ENCODE data around the gene SIX3. TPM values are rescaled to one million over a fixed set of nuclear protein-coding genes. Genes with fewer than 3 reads are reported as not detected.
A peak's percentile ranks its signal among the peaks of the same experiment; 100 is the strongest.

SIX3 gene
- total RNA-seq, 1 experiment from 2014 or later = 3.0 TPM

- H3K4me3 ChIP-seq (ENCODE audit: insufficient read depth, low read depth, low read length) = peak overlapping the region; percentile 50
- peaks cover 98% of the 10 kb centered on the region for H3K27me3 ChIP-seq (ENCODE audit: control insufficient read depth, insufficient read depth, low read length)
- peak; percentile 84 for DNase-seq
- no peaks in the 10 kb centered on the region for H3K36me3 ChIP-seq (replicated peaks; ENCODE audit: control insufficient read depth, insufficient read depth, low read length)
Observed at GRCh38 chr2:44935729-44936098, 5.8 kb upstream of the SIX3 start.

- H3K27me3 ChIP-seq (ENCODE audit: control insufficient read depth, insufficient read depth, low read length) = peaks cover 98% of the 10 kb centered on the region
- no peak for DNase-seq
- H3K36me3 ChIP-seq (replicated peaks; ENCODE audit: control insufficient read depth, insufficient read depth, low read length) = no peaks in the 10 kb centered on the region
- H3K4me3 ChIP-seq (ENCODE audit: insufficient read depth, low read depth, low read length) = peak overlapping the region; percentile 50; the same call in 1 of the 2 replicates
Observed at GRCh38 chr2:44936275-44936674, 5.2 kb upstream of the SIX3 start.

- Histone ChIP-seq H3K36me3 (replicated peaks; ENCODE audit: control insufficient read depth, insufficient read depth, low read length) (no peaks in the 10 kb centered on the region), H3K27me3 (ENCODE audit: control insufficient read depth, insufficient read depth, low read length) (peaks cover 98% of the 10 kb centered on the region), H3K4me3 (ENCODE audit: insufficient read depth, low read depth, low read length) (peak overlapping the region; percentile 41)
- peak; percentile 76 for DNase-seq
Observed at GRCh38 chr2:44936715-44937687, 4.5 kb upstream of the SIX3 start.

GRCh38 chr2:44937688-44938240 lies 3.7 kb upstream of the SIX3 start:
- peak; percentile 87 for DNase-seq
- peaks cover 98% of the 10 kb centered on the region for H3K27me3 ChIP-seq (ENCODE audit: control insufficient read depth, insufficient read depth, low read length)
- no peaks in the 10 kb centered on the region for H3K36me3 ChIP-seq (replicated peaks; ENCODE audit: control insufficient read depth, insufficient read depth, low read length)
- peak overlapping the region; percentile 41 for H3K4me3 ChIP-seq (ENCODE audit: insufficient read depth, low read depth, low read length)

GRCh38 chr2:44938287-44939105 lies 3.0 kb upstream of the SIX3 start:
- H3K27me3 ChIP-seq (ENCODE audit: control insufficient read depth, insufficient read depth, low read length) = peaks cover 98% of the 10 kb centered on the region
- no peaks in the 10 kb centered on the region for H3K36me3 ChIP-seq (replicated peaks; ENCODE audit: control insufficient read depth, insufficient read depth, low read length)
- peak overlapping the region; percentile 41 for H3K4me3 ChIP-seq (ENCODE audit: insufficient read depth, low read depth, low read length)
- DNase-seq = peak; percentile 78

GRCh38 chr2:44939106-44940048 lies 2.1 kb upstream of the SIX3 start:
- peak; percentile 83 for DNase-seq
- Histone ChIP-seq H3K27me3 (ENCODE audit: control insufficient read depth, insufficient read depth, low read length) (peaks cover 98% of the 10 kb centered on the region), H3K36me3 (replicated peaks; ENCODE audit: control insufficient read depth, insufficient read depth, low read length) (no peaks in the 10 kb centered on the region), H3K4me3 (ENCODE audit: insufficient read depth, low read depth, low read length) (peak overlapping the region; percentile 41)

- no peak overlapping the region for H3K4me3 ChIP-seq (ENCODE audit: insufficient read depth, low read depth, low read length)
- DNase-seq = no peak
- H3K27me3 ChIP-seq (ENCODE audit: control insufficient read depth, insufficient read depth, low read length) = peaks cover 98% of the 10 kb centered on the region
- H3K36me3 ChIP-seq (replicated peaks; ENCODE audit: control insufficient read depth, insufficient read depth, low read length) = no peaks in the 10 kb centered on the region
Observed at GRCh38 chr2:44940049-44940494, 1.4 kb upstream of the SIX3 start.

- Histone ChIP-seq H3K27me3 (ENCODE audit: control insufficient read depth, insufficient read depth, low read length) (peaks cover 96% of the 10 kb centered on the region), H3K36me3 (replicated peaks; ENCODE audit: control insufficient read depth, insufficient read depth, low read length) (no peaks in the 10 kb centered on the region), H3K4me3 (ENCODE audit: insufficient read depth, low read depth, low read length) (peak overlapping the region; percentile 7; the same call in 1 of the 2 replicates)
- no peak for DNase-seq
Observed at GRCh38 chr2:44940732-44941464, 604 bp upstream of the SIX3 start.

GRCh38 chr2:44942304-44943030 lies 965 bp downstream of the SIX3 start:
- Histone ChIP-seq H3K36me3 (replicated peaks; ENCODE audit: control insufficient read depth, insufficient read depth, low read length) (no peaks in the 10 kb centered on the region), H3K27me3 (ENCODE audit: control insufficient read depth, insufficient read depth, low read length) (peaks cover 96% of the 10 kb centered on the region), H3K4me3 (ENCODE audit: insufficient read depth, low read depth, low read length) (peak overlapping the region; percentile 44)
- peak; percentile 72 for DNase-seq

GRCh38 chr2:44943031-44943692 lies 1.7 kb downstream of the SIX3 start:
- peak overlapping the region; percentile 44; the same call in 1 of the 2 replicates for H3K4me3 ChIP-seq (ENCODE audit: insufficient read depth, low read depth, low read length)
- H3K27me3 ChIP-seq (ENCODE audit: control insufficient read depth, insufficient read depth, low read length) = peaks cover 97% of the 10 kb centered on the region
- peak; percentile 66 for DNase-seq

GRCh38 chr2:44943693-44944101 lies 2.2 kb downstream of the SIX3 start:
- H3K4me3 ChIP-seq (ENCODE audit: insufficient read depth, low read depth, low read length) = peak overlapping the region; percentile 44
- DNase-seq = peak; percentile 80

More at GRCh38 chr2:44943031-44943692, 1.7 kb downstream of the SIX3 start:
- H3K36me3 ChIP-seq (replicated peaks; ENCODE audit: control insufficient read depth, insufficient read depth, low read length) = no peaks in the 10 kb centered on the region

More at GRCh38 chr2:44943693-44944101, 2.2 kb downstream of the SIX3 start:
- H3K27me3 ChIP-seq (ENCODE audit: control insufficient read depth, insufficient read depth, low read length) = peaks cover 97% of the 10 kb centered on the region
- H3K36me3 ChIP-seq (replicated peaks; ENCODE audit: control insufficient read depth, insufficient read depth, low read length) = no peaks in the 10 kb centered on the region
